DMS53 (cell line): ENCODE measurements around the gene SPTBN2.
"Not testable (repeated sequence)": the region's sequence is repeated elsewhere in the genome, so short reads cannot be mapped to it uniquely, and the experiment has no call there.

Experiments used
- DNase-seq: peaks from one replicate; lab custom pipeline; 2025; lab: John Stamatoyannopoulos, UW

The SPTBN2 gene

DNA sequence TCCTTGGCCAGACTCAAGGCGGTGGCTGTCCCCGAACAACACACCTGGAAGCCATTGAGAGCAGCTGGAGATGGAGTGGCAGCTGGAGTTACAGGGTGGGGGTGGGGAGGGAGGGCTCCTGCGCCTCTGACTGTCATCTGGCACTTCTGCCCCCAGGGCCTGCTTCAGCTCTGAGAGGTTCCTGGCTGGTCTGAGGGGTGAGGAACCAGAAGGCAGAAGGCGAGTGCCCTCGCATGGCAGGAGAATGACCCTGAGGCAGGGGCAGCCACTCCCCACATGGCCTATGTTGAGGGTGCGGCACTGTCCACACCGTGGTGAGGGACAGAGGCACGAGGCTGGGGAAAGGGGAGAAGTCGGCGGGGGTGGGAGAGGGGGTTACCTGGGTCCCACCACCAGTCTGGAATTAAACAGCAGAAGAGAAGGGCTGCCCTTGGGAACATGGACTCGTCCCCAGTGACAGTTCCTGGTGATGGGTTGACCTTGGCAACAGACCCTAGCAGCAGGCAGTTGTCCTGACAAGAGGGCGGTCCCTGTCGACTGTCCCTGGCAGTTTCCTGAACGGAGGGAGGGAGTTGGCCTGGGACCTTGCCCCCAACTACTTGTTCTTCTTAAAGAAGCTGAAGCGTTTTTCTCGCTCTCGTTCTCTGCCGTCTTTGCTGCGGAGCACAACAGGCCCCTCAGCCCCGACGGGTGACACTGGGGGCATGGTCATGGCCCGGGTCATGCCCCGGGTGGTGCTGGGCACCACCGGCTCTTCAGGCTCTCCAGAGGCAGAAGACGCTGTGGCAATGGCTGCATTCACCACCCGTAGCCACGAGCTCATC lies 43.5 kb downstream of the SPTBN2 start:
- peak; percentile 46 for DNase-seq

DNA sequence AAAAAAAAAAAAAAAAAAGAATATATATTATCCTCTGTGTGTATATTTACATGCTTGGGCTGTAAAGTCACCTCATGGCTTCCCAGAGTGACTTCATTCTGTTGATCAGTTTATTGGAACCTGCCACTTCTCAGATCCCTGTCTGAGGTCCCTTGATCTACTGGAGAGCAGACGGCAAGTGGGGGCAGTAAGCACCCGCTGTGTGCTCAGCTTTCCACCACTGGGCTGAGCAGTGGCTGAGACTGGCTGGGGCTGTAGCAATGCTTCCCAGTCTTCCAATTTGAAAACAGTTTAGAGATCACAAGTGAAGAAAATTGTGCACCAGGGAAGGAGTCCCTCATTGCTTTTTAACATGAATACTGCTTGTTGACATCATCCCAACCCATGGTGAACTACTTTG lies 44.4 kb downstream of the SPTBN2 start:
- no peak for DNase-seq

DNA sequence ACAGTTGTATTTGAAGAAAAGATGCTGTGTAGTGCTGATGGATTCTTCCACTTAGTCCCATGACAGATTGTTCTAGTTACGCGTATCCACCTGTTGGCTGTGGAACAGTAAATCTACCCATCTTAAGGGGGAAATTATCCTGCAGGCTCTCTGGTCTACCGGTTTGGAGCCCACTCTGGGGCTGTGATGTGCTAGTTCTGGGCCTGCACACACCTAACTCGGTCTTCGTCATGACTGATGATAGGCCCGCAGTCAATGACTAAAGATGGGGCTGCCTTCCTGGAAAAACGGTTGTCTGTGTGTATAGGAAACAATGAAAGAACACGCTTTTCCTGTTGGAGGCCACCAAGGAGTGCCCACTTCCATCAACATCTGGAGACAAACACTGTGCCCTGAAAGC lies 45.1 kb downstream of the SPTBN2 start:
- DNase-seq: no peak

DNA sequence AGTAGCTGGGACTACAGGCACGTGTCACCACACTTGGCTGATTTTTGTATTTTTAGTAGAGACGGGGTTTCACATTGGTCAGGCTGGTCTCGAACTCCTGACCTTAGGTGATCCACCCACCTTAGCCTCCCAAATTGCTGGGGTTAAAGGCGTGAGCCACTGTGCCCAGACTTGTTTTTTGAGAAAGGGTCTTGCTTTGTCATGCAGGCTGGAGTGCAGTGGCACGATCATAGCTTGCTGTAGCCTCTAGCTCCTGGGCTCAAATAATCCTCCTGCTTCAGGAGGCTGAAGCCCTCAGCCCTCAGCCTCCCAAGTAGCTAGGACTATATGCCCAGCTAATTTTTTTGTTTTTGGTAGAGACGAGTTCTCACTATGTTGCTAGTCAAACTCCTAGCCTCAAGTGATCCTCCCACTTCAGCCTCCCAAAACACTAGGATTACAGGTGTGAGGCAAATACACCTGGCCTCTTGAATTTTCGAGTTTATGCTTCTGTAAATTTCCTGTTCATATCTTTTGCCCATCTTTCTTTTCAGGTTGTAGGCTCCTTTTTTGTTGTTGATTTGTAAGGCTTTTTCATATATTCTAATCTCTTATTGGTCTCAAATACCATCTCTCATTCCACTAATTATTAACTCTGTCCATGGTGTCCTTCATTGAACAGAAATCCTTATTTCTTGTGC lies 47.9 kb downstream of the SPTBN2 start:
- DNase-seq: peak; percentile 43

DNA sequence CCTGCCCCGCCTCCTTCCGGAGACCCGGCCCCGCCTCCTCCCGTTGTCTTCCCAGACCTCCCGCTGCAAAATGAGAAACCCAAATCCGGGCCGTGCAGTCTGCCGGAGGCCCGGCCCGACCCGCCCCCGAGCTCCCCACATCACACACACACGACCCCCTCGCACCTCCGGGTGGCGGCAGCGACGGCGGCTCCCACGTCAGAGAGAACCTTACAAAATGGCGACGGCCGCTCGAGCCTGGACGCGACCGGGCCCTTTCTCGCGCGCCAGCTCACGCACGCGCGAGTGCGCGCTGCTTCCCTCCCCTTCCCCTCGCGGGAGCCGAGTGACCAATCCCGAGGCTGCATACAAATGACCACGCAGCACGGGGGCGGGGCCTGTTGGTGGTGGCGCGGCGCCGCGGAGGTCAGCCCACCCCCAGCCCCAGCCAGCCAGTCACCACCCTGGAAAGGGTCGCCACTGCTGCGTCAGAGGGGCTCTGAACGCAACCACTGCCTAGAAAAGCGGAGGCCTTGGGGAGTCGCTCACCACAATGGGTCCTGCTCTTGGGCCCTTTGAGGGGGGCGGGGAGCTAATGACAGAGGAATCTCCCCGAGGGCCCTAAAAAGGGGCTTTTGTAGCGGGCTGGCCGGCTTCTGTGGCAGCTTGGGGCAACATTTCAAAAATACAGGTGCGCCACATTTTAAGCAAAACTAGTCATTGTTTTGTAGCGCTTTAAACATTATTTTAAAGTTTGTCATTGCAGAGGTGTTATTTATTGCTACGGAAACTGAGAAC lies 51.2 kb downstream of the SPTBN2 start, which contains the start of gene RBM4B:
TSS of gene RBM4B (minus strand) at position 289 of the 777 bp plus-strand sequence. CDS start 808 bp downstream, outside the sequence.
- DNase-seq: peak; percentile 99

DNA sequence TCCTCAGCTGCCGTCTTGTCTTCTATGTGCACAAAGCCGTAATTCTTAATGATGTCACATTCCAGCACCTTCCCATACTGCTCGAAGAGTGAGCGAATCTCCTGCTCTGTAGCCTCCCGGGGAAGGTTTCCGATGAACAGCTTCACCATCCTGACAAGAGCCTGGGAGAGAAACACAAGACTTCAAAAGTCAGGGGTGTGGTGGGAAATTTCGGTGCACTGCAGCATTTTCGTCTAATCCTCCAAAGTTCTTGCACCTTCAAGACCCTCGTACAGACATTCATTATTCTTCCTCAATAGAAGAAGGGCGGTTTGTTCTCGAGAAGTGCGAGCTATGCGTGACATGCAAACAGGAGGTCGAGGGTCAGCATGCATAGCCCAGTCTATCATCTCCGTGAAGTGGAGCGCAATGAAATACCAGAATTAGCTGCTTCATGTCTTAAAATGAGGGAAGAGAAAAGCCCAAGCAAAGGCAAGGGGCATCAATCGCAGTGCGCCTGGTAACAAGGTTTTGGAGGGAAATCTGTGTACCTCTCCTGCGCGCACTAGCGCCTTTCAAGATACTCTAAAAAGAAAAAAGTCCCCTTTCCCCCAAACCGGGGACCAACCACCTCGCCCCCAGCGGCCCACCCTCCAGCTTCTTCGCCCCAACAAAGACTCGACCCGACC lies 52.0 kb downstream of the SPTBN2 start:
- no peak for DNase-seq

DNA sequence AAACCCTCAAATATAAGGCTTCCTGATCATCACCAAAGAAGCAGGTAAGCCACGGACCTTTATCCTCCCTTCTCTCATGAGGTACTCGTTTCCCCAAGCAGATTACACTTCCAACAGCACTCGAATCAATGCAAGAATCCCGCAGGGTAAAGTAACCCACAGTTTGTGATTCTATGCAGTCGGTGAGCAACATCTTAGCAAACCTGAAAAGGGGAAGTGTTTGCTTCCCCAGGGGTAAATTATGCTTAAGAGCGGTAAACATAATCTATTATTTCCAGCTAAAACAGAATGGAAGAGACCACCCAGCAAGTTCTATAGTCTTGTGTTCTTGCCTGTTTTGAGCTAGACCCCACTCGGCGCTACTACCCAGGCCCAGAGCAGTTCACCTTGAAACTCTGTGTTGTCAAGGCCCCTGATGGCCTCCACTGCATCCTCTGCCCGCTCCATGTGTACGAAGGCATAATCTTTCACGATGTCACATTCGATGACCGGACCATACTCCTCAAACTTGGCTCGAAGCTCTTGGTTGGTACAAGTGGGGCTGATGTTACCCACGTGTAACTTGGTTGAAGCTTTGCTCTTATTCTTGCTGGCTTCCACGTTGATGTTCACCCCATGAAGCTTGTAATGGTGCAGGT lies 52.6 kb downstream of the SPTBN2 start:
- no peak for DNase-seq

DNA sequence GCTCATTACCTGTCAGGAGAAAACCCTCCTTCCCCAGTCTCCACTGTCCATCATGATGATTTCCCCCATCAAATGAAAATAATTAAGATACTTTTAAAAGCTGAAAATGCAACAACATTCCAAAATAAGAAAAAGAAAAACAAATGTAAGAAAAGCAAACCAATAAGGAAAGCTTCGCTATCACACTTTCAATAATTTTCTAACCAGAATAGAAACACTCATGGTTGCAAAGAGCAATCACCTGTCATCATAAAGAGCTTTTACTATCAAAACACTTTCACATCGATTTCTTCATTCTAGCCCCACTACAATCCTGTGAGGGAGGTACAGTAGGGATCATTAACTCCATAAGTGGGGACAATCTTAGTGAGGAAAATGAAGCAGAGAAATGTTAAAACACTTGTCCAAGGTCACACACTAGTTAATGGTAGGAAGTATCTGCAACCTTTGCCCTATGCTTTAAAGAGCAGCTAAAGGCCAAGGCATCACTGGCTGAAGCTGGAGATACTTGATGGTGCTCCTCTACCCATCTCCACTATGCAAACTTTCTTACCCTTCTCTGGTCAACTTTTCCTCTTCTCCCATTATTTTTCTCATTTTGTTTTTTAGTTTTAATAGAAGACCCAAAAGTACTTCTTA lies 53.9 kb downstream of the SPTBN2 start:
- DNase-seq: peak; percentile 29

DNA sequence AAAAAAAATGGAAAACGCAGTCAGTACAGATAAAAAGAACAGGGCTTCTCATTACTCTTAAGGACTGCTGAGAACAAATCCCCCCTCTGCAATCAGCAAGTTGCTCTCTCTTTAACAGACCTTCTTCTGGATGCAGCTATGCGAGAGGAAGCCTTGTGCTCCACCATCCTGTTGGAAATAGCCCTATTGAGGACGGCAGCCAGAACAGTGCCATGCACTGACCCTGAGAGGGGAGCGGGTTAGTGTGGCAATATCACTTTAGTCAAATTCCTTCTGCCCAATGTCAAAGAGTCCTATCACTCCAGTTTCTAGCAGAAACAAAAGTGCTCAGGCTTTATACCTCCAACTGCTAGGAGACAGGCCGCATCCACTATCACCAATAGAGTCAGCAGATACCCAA lies 58.2 kb downstream of the SPTBN2 start:
- no peak for DNase-seq

DNA sequence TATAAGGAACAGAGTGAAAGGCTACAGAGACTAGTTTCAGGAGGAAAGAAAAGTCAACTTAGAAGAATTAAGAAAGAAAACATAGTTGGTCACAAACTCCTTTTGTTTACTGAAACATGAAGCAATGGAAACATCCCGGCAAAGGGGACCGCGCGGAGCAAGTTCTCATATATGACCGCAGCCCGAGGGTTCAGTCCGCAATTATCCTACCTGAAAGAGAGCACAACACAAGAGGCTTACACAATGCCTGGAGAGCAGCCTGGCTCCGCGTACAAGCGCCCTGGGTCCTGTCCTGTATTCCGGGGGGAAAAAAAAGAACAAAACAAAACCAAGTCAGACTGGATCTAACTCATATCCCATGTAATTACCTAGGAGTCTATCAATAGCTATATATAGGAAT lies 63.6 kb downstream of the SPTBN2 start:
- no peak for DNase-seq

DNA sequence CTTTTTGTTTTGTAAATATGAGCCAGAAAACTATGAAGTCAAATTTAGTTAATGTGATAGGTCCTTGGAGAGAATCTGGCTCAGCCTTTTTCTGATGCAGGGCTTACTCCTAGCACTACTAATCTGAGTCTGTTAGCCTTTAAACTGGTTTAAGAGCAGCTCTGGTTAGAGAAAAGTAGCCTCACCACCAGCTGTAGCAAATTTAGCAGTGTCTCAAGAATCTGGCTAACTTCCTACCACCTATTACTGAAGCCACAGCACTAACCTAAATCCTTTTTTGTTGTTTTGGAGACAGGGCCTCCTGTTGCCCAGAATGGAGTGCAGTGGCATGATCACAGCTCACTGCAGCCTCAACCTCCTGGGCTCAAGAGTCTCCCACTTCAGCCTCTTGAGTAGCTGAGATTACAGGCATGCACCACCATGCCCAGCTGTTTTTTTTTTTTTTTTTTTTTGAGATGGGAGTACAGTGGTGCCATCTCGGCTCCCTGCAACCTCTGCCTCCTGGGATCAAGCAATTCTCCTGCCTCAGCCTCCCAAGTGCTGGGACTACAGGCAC lies 65.2 kb downstream of the SPTBN2 start:
- DNase-seq: no peak

DNA sequence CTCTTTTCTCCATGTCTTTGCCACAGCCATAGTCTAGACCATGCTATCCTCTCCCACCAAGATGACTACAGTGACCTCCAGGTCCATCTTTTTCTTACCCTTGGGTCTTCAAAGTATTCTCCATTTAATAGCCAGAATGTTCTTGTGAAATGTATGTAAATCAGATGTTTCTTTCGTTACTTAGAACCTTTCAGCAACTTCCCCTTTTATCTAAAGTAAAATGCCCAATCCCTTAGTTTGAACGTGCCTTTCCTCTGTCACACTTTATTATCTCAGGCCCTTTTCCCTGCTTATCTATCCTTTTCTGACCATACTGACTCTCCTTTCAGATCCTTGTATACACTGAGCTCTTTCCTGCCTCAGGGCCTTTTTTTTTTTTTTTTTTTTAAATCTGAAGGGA lies 69.3 kb downstream of the SPTBN2 start:
- no peak for DNase-seq

DNA sequence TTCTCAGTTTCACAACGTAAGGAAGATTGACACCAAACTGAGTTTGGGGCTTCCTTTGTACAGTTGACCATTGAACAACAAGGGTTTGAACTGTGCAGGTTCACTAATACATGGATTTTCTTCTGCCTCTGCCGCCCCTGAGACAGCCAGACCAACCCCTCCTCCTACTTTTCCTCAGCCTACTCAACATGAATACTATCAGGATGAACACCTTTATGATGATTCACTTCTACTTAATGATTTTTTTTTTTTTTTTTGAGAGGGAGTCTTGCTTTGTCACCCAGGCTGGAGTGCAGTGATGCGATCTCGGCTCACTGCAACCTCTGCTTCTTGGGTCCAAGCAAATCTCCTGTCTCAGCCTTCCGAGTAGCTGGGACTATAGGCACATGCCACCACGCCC lies 75.9 kb downstream of the SPTBN2 start:
- DNase-seq: no peak

DNA sequence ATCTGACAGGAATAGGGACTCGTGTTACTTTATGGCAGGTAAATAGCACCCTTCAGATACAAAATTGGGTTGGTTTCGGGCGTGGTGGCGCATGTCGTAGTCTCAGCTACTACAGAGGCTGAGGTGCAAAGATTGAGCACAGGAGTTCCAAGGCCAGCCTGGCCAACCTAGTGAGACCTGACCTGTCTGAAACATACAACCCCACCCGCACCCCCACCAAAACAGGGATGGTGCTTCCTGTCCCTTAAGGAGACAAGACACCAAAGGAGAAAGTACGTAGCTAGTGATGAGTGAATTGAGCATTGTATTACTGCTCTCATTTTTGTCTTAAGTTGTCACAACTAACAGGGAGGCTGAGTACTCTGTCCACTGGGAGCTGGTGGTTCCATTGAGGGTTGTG lies 76.4 kb downstream of the SPTBN2 start:
- DNase-seq: no peak

DNA sequence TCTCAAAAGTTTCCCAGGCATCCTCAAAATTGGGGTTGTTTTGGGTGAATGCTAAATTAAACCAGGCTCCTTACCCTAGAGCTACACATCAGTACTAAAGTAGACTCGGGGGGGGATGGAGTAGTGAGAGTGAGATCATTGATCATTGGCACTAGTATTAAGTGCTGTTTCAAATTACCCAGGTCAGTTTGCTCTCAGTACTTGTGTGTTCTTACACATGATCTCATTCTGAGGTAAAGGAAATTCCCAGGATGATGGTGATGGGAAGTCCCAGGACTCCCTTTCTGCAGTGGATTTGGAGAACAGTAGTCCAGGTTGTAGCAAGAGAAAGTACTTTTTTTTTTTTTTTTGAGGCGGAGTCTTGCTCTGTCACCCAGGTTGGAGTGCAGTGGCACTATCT lies 78.0 kb downstream of the SPTBN2 start:
- DNase-seq: peak; percentile 46

DNA sequence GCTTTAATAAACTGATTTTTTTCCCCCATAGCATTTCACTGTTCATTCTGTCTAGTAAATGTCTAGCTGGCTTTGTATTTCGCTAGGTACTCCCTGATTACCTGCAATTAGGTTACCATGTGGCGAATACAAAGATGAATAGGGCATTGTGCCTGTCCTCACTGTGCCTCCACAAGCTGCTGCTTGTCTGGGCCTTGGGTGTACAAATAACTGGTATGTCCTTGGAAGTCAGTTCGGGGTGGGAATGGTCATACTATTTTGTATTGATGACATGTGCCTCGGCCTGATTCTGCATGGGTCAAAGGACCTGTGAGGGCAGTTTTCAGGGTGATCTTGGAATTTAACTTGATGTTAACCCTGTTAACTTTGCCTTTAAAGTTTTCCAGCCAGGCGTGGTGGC lies 79.1 kb downstream of the SPTBN2 start:
- DNase-seq: no peak

DNA sequence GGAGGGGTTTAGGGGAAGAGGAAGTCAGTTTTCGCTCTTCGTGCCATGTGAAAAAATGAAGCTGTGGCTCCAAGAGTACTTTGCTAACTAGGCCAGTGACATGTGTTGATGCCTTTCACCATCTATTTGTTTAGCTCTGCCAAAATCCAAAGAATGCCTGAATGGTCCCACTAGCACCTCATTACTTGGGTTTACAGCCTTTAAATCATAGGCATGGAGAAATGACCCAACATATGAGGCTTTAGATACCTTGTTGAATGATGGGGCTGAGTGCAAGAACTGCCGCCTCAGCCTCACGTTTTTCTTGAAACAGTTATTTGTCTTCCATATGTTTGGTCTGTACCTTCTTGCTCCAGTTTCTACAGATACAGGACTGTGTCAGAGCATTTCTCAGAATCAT lies 82.2 kb downstream of the SPTBN2 start:
- no peak for DNase-seq

DNA sequence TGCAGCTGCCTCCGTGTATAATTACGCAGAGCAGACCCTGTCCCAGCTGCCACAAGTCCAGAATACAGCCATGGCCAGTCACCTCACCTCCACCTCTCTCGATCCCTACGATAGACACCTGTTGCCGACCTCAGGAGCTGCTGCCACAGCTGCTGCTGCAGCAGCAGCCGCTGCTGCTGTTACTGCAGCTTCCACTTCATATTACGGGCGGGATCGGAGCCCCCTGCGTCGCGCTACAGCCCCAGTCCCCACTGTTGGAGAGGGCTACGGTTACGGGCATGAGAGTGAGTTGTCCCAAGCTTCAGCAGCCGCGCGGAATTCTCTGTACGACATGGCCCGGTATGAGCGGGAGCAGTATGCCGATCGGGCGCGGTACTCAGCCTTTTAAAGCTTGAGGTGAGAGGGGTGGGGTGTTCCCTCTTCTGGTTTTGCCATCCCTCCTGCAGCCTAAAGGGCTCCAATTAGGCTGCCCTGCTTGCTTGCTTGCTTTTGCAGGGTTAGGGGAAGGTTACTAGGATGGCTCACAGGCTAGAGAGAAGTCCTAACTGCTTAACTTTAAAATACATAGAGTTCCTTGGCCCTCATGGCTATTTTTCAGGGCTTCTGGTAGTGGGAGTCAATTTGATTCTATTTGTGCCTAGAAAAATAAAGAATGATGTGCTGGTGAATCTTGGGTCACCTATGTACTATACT lies 85.1 kb downstream of the SPTBN2 start:
- no peak for DNase-seq

DNA sequence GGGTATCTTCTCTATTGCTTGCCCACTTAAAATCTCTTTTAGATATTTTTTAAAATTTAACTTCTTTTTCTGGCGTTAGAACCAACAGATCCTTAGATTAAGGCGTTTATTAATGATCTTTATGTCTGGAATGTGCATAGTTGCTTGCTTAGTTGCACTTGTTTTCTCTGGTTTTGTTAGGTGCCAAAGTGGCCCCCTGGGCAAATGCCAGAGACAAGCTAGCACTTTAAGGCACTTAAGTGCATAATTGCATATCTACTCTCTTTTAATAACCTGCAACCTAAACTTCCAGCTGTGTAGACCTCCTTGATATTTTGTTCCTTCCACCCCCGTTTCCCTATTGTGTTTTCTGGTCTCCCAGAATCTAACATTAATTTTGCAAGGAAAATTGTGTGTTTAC lies 87.2 kb downstream of the SPTBN2 start:
- DNase-seq: no peak

DNA sequence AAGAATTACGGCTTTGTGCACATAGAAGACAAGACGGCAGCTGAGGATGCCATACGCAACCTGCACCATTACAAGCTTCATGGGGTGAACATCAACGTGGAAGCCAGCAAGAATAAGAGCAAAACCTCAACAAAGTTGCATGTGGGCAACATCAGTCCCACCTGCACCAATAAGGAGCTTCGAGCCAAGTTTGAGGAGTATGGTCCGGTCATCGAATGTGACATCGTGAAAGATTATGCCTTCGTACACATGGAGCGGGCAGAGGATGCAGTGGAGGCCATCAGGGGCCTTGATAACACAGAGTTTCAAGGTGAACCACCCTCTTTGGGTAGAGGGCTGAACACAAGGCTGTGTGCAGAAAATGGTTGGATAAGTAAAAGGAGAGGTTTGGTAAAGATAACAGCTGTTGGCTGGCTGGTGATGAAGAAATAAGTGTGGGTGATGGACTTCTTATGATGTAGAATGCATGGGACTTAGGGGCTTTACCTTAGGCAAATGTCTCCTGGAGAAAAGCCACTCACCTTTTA lies 89.1 kb downstream of the SPTBN2 start:
- not testable (repeated sequence) for DNase-seq
